GM23338 (cell line): Measurements from ENCODE around the gene UBN2. TPM values are rescaled to one million over a fixed set of nuclear protein-coding genes. Genes with fewer than 3 reads are reported as not detected.

Source experiments
- ATAC-seq: fragments of 200-7000 bp; cut with Tn5 transposase; 3 replicates; pipeline ENCODE4 v1.9.1; 2020
- DNase-seq: peaks from one replicate; pipeline ENCODE4 v3.0.0-alpha.2; 2015; ENCODE audit warnings: low spot score
- H2AFZ ChIP-seq: fragments of 200-600 bp; sonication (generic); 2 replicates; pipeline ENCODE4 v1.8.0; 2016; ENCODE audit warnings: antibody characterized with exemption, mild to moderate bottlenecking, moderate library complexity
- H3F3A ChIP-seq: fragments of 200-600 bp; sonication (generic); replicated peaks from 2 replicates; pipeline ENCODE4 v1.8.0; 2017; ENCODE audit warnings: antibody characterized with exemption, mixed run types, low read depth
- H3K27ac ChIP-seq: fragments of 200-600 bp; sonication (generic); 2 replicates; pipeline ENCODE4 v1.6.1; 2016; ENCODE audit warnings: low read depth
- H3K27me3 ChIP-seq: fragments of 200-600 bp; sonication (generic); 2 replicates; pipeline ENCODE4 v1.8.0; 2016; ENCODE audit warnings: mild to moderate bottlenecking, mixed run types, moderate library complexity; ENCODE audit not compliant: insufficient read depth
- H3K36me3 ChIP-seq: fragments of 200-600 bp; sonication (generic); 2 replicates; pipeline ENCODE4 v1.8.0; 2016; ENCODE audit warnings: mild to moderate bottlenecking; ENCODE audit not compliant: insufficient read depth
- H3K4me1 ChIP-seq: fragments of 200-600 bp; sonication (generic); 2 replicates; pipeline ENCODE4 v1.8.0; 2016; ENCODE audit warnings: mild to moderate bottlenecking, moderate library complexity; ENCODE audit not compliant: insufficient read depth
- H3K4me2 ChIP-seq: fragments of 200-600 bp; sonication (generic); 2 replicates; pipeline ENCODE4 v1.7.1; 2017; ENCODE audit warnings: mixed run types
- H3K4me3 ChIP-seq: fragments of 200-600 bp; sonication (generic); 2 replicates; pipeline ENCODE4 v1.6.1; 2016; ENCODE audit warnings: mixed run types
- H3K79me2 ChIP-seq: fragments of 200-600 bp; sonication (generic); replicated peaks from 2 replicates; pipeline ENCODE4 v1.8.0; 2017; ENCODE audit warnings: mild to moderate bottlenecking; ENCODE audit not compliant: insufficient read depth
- H3K9me2 ChIP-seq: fragments of 200-600 bp; sonication (generic); 2 replicates; pipeline ENCODE4 v1.8.0; 2017; ENCODE audit not compliant: insufficient read depth
- H4K20me1 ChIP-seq: fragments of 200-600 bp; sonication (generic); replicated peaks from 2 replicates; pipeline ENCODE4 v1.8.0; 2017; ENCODE audit warnings: mild to moderate bottlenecking; ENCODE audit not compliant: insufficient read depth
- H3K27ac Mint-ChIP-seq: 2 replicates; pipeline ENCODE4 v1.8.0; 2020; ENCODE audit warnings: inconsistent platforms, mild to moderate bottlenecking, moderate library complexity, mixed read lengths
- H3K27me3 Mint-ChIP-seq: 3 replicates; pipeline ENCODE4 v1.8.0; 2022; ENCODE audit warnings: low read depth, mild to moderate bottlenecking, moderate library complexity, mixed read lengths, inconsistent platforms; ENCODE audit not compliant: insufficient read depth, poor library complexity
- H3K36me3 Mint-ChIP-seq: 3 replicates; pipeline ENCODE4 v1.8.0; 2021; ENCODE audit warnings: low read depth, mild to moderate bottlenecking, inconsistent platforms, moderate library complexity, mixed read lengths
- H3K4me1 Mint-ChIP-seq: 3 replicates; pipeline ENCODE4 v1.8.0; 2020; ENCODE audit warnings: mild to moderate bottlenecking, inconsistent platforms, mixed read lengths
- H3K4me3 Mint-ChIP-seq: 3 replicates; pipeline ENCODE4 v1.8.0; 2021; ENCODE audit warnings: moderate library complexity, mild to moderate bottlenecking, inconsistent platforms, mixed read lengths
- H3K9me3 Mint-ChIP-seq: 3 replicates; pipeline ENCODE4 v1.8.0; 2020; ENCODE audit warnings: moderate library complexity, mild to moderate bottlenecking, inconsistent platforms, mixed read lengths
- CREB1 ChIP-seq: fragments of 250-450 bp; sonication (Bioruptor Pico); IDR thresholded peaks from 2 replicates; pipeline ENCODE4 v1.5.0; 2020; ENCODE audit warnings: low read depth, mild to moderate bottlenecking, moderate library complexity
- CTCF ChIP-seq, 2 experiments: fragments of 200-600 bp in 1 of 2; sonication (generic) in 1 of 2; conservative IDR thresholded peaks; 2 replicates each; pipeline versions ENCODE4 v1.5.1 to v1.6.1; 2016 to 2017; ENCODE audit warnings: antibody characterized with exemption in 2 of 2, low read depth in 2 of 2, mild to moderate bottlenecking in 2 of 2, moderate library complexity in 1 of 2
- ETS1 ChIP-seq: IDR thresholded peaks from 2 replicates; pipeline ENCODE4 v1.6.1; 2016; ENCODE audit warnings: antibody characterized with exemption
- EZH2phosphoT487 ChIP-seq: fragments of 200-600 bp; sonication (generic); IDR thresholded peaks from one replicate; pipeline ENCODE4 v1.8.1; 2018; ENCODE audit warnings: antibody characterized with exemption; ENCODE audit not compliant: unreplicated experiment
- JUNB ChIP-seq: IDR thresholded peaks from one replicate; pipeline ENCODE4 v1.6.1; 2016; ENCODE audit warnings: antibody characterized with exemption; ENCODE audit not compliant: unreplicated experiment
- POLR2AphosphoS5 ChIP-seq: IDR thresholded peaks from 2 replicates; pipeline ENCODE4 v1.6.1; 2016; ENCODE audit warnings: antibody characterized with exemption, low read depth
- REST ChIP-seq: IDR thresholded peaks from one replicate; pipeline ENCODE4 v1.6.1; 2018; ENCODE audit warnings: antibody characterized with exemption; ENCODE audit not compliant: unreplicated experiment
- STAT1 ChIP-seq: IDR thresholded peaks from one replicate; pipeline ENCODE4 v1.6.1; 2016; ENCODE audit warnings: antibody characterized with exemption; ENCODE audit not compliant: unreplicated experiment
- ZNF331 ChIP-seq: fragments of 250-450 bp; sonication (Bioruptor Pico); IDR thresholded peaks from 2 replicates; pipeline ENCODE4 v1.5.0; 2020; ENCODE audit warnings: low read depth, mild to moderate bottlenecking, moderate library complexity
- ZNF462 ChIP-seq: fragments of 250-450 bp; sonication (Bioruptor Pico); IDR thresholded peaks from 2 replicates; pipeline ENCODE4 v1.5.0; 2020; ENCODE audit warnings: mild to moderate bottlenecking, moderate library complexity
- polyA plus RNA-seq: library from polyadenylated mRNA; unstranded; fragments of >200 nt; fragmentation: Nextera tagmentation; extraction: Ambion mirVana; gene quantifications from 2 replicates; pipeline ENCODE4 v1.2.1, GENCODE V29; 2016
- total RNA-seq: library from RNA; depleted of rRNA; stranded (reverse); fragments of >200 nt; shearing (Covaris generic); gene quantifications from 2 replicates; pipeline ENCODE4 v1.2.3, GENCODE V29; 2014

Gene UBN2
- total and polyA plus RNA-seq, 2 experiments from 2014 or later: 18.5 to 26.6 TPM

GRCh38 chr7:139340808-139341057 lies 109.7 kb downstream of the UBN2 start (continued):
- TF ChIP-seq ZNF462: no peak
- TF ChIP-seq JUNB: no peak
- no peak for TF ChIP-seq CREB1 (CRISPR knock-in tag)
- no peak for TF ChIP-seq ZNF331 (CRISPR knock-in tag)
- no peak for TF ChIP-seq EZH2phosphoT487
- no peak for TF ChIP-seq STAT1

- Histone ChIP-seq H3K4me2 (peak within 1 kb of the TSS; percentile 75), H3K79me2 (peaks cover 31% of the 10 kb centered on the region), H3K9me2 (no peaks in the 10 kb centered on the region; the same call in 1 of the 2 replicates), H3K27ac (peak within 1 kb of the TSS; percentile 100), H3F3A (peaks cover 17% of the 10 kb centered on the region), H3K27me3 (no peaks in the 10 kb centered on the region), H3K4me1 (0 out of 2 replicates have a peak, but pooled peaks cover 3% of the 10 kb centered on the region), H4K20me1 (no peaks in the 10 kb centered on the region), H2AFZ (no peak within 1 kb of the TSS), H3K36me3 (peaks cover 5% of the 10 kb centered on the region; the same call in 1 of the 2 replicates), H3K4me3 (peak within 1 kb of the TSS; percentile 63)
- Mint-ChIP-seq H3K27ac (peak within 1 kb of the TSS; percentile 100), H3K27me3 (peaks cover 17% of the 10 kb centered on the region), H3K9me3 (peaks cover 19% of the 10 kb centered on the region), H3K4me3 (peak within 1 kb of the TSS; percentile 95), H3K4me1 (peaks cover 4% of the 10 kb centered on the region; the same call in 2 of the 3 replicates), H3K36me3 (peaks cover 26% of the 10 kb centered on the region)
- ATAC-seq (peak; percentile 78), DNase-seq (peak; percentile 96)
- peak; percentile 60 for TF ChIP-seq ETS1
- TF ChIP-seq STAT1: no peak
- TF ChIP-seq CTCF (conservative IDR thresholded peaks at IDR 0.05; ENCODE audit: low read depth in 2 of 2): peak in 1 of 2 experiments; percentile 44; a peak in 2 of 4 replicates
- TF ChIP-seq POLR2AphosphoS5: peak; percentile 52
- peak; percentile 32 for TF ChIP-seq REST
Observed at GRCh38 chr7:139341058-139341775, 110.2 kb downstream of the UBN2 start, which contains the start of gene FMC1. Gene FMC1, plus strand, starts transcription at chr7:139341337. Its CDS starts 48 bp downstream, at chr7:139341385.
